Ovary (tissue), 9 donors: ENCODE results near the gene C4BPB. TPM values are rescaled to one million over a fixed set of nuclear protein-coding genes. Genes with fewer than 3 reads are reported as not detected.

Experiments used
- DNase-seq, 5 donors: peaks; one replicate each; pipeline ENCODE4 v3.0.0-alpha.2; 2019 to 2020
- H3K27ac ChIP-seq, 2 donors: fragments of 200-600 bp; one replicate each; pipeline versions ENCODE4 v1.5.1 to v1.8.0; 2019 to 2022
- H3K27me3 ChIP-seq: fragments of 200-600 bp; one replicate; pipeline ENCODE4 v1.8.0; 2022
- H3K36me3 ChIP-seq: fragments of 200-600 bp; sonication (generic); one replicate; pipeline ENCODE4 v1.5.1; 2019
- H3K4me1 ChIP-seq: one replicate; pipeline ENCODE4 v1.8.1; 2013; ENCODE audit warnings: mild to moderate bottlenecking, moderate library complexity; ENCODE audit not compliant: insufficient read depth
- H3K4me3 ChIP-seq: fragments of 200-600 bp; sonication (generic); one replicate; pipeline ENCODE4 v1.5.1; 2017
- H3K9me3 ChIP-seq, 2 donors: fragments of 200-600 bp in 1 of 2; sonication (generic) in 1 of 2; one replicate each; pipeline versions ENCODE4 v1.5.1 to v1.8.1; 2013 to 2019; ENCODE audit warnings: mild to moderate bottlenecking in 1 of 2, moderate library complexity in 1 of 2
- EP300 ChIP-seq: sonication (generic); formaldehyde crosslinking; IDR thresholded peaks from one replicate; pipeline ENCODE4 v1.6.1; 2017; ENCODE audit warnings: antibody characterized with exemption
- POLR2A ChIP-seq: fragments of 450-650 bp; IDR thresholded peaks from one replicate; pipeline ENCODE4 v1.6.1; 2017; ENCODE audit warnings: antibody characterized with exemption, mild to moderate bottlenecking, moderate library complexity
- WGBS, 3 donors: extraction: QIAGEN DNeasy Blood & Tissue Kit in 1 of 3; methylation state at CpG; one replicate each; pipeline versions ENCODE4 v1.1.5 to v1.1.7; 2013 to 2017; 5-methylcytosine and 5-hydroxymethylcytosine counted together
- intact Hi-C, 4 donors: fragments of 100-400 bp; cut with DNase I; formaldehyde crosslinking; loops; one replicate each; pipeline versions ENCODE4 v1.11.0 to v1.15.1; 2022 to 2023
- polyA plus RNA-seq, 2 donors: library from polyadenylated mRNA; stranded (reverse); fragments of 200-250 nt in 1 of 2; fragments of 350-450 nt in 1 of 2; fragmentation: Illumina TruSeq in 1 of 2; extraction: RNeasy Lipid Tissue Mini Kit (QIAGEN cat#74804) in 1 of 2; gene quantifications; one replicate each; pipeline ENCODE4 v1.2.3, GENCODE V29; 2013 to 2014
- total RNA-seq, 7 donors: library from RNA; depleted of rRNA in 2 of 7; stranded (reverse); fragments of >200 nt in 2 of 7; fragmentation: NEBNext Ultra II Directional in 3 of 7; extraction: Animal tissue kit (Norgen Biotek cat#: 25700) in 3 of 7; gene quantifications; one replicate each; pipeline versions ENCODE4 v1.1.0 to v1.2.4, GENCODE V29; 2016 to 2023
- TF ChIP-seq, protein P1 (sequence below), 3 donors: fragments of 450-650 bp in 2 of 3; fragments of 200-600 bp in 1 of 3; IDR thresholded peaks; one replicate each; pipeline versions ENCODE4 v1.5.1 to v1.8.0; 2016 to 2022; ENCODE audit warnings: antibody characterized with exemption in 3 of 3, mild to moderate bottlenecking in 1 of 3
- donor health status: DM: no; HTN: no; CAD: no; lungs with moderate emphysema.
- donor health status: DM: no; HTN: no; CAD: no.
- donor health status: Bipolar disorder and iron deficiency.
- donor health status: DM: yes; HTN: yes; CAD: no.
- donor health status: DM: no; HTN: no; CAD: no.
- donor health status: DM: yes; HTN: yes; CAD: no.

The C4BPB gene
- total and polyA plus RNA-seq, 9 donors: 2.5 to 88.5 (median 20.3) TPM

DNA sequence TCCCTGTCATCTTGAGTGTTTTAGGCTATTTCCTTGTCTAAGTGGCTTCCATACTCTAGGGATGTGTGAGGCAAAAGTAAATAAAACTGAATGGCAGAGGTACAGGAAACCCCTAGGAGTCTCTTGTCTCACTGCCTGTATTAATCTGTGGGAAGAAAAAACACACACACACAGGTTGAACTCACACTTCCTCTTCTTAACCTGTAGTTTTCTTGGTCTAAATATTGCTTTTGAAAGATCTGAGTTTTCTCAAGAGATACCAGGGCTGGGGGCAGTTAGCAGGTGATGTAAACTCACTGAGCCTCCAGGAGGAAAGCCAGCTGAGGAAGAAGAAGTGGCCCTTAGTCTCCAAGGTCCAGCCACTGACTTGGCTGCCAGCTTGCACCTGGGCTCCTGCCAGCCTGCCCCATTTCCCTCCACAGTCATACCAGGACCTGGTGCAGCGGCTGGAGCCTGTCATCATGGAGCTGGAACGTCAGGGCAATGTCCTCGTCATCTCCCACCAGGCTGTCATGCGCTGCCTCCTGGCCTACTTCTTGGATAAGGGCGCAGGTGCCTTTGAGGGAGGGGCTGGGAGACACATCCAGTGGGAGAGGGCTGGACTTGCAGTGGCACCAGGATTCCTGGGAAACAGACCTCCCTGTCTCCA is 18.7 kb upstream of the C4BPB start:
- H3K4me3 ChIP-seq: no peak overlapping the region
- H3K36me3 ChIP-seq: no peaks in the 10 kb centered on the region
- intact Hi-C loops: loop anchor here in 2 of 4 donors (10.0 kb wide), 2 partner anchors 155 to 335 kb away; no protein-coding TSS in a partner anchor
- TF ChIP-seq EP300: no peak
- TF ChIP-seq, protein P1, sequence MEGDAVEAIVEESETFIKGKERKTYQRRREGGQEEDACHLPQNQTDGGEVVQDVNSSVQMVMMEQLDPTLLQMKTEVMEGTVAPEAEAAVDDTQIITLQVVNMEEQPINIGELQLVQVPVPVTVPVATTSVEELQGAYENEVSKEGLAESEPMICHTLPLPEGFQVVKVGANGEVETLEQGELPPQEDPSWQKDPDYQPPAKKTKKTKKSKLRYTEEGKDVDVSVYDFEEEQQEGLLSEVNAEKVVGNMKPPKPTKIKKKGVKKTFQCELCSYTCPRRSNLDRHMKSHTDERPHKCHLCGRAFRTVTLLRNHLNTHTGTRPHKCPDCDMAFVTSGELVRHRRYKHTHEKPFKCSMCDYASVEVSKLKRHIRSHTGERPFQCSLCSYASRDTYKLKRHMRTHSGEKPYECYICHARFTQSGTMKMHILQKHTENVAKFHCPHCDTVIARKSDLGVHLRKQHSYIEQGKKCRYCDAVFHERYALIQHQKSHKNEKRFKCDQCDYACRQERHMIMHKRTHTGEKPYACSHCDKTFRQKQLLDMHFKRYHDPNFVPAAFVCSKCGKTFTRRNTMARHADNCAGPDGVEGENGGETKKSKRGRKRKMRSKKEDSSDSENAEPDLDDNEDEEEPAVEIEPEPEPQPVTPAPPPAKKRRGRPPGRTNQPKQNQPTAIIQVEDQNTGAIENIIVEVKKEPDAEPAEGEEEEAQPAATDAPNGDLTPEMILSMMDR (IDR thresholded peaks at IDR 0.05): no peak
- no peak for TF ChIP-seq POLR2A
- no peaks in the 10 kb centered on the region for H3K4me1 ChIP-seq
- DNase-seq: no peak
- WGBS, 3 donors: 94 to 98% (median 96%) methylated on average over 5 of the region's 5 CpGs
- no peaks in the 10 kb centered on the region for H3K9me3 ChIP-seq
- H3K27ac ChIP-seq: no peak overlapping the region
- no peaks in the 10 kb centered on the region for H3K27me3 ChIP-seq

DNA sequence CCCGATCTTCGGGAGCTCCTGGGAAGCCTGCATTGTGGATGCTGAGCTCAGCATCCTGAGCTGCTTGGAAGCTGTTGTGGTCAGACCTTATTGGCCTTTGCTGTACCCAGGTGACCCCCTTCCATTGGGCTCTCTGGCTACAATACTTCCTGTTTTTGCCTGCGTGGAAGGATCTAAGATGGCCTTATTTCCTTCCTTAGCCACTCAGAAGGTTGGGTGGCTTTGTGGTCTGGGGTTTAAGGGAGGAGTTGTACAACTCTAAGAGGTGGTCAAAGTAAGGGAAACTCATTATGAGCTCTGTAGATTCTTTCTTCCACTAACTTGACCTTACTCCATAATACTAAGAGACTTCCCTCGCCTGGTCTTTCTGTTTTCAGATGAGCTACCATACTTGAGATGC is 17.8 kb upstream of the C4BPB start:
- no peaks in the 10 kb centered on the region for H3K36me3 ChIP-seq
- H3K9me3 ChIP-seq: no peaks in the 10 kb centered on the region
- intact Hi-C loops: loop anchor here in 2 of 4 donors (10.0 kb wide), 2 partner anchors 156 to 334 kb away; no protein-coding TSS in a partner anchor
- TF ChIP-seq POLR2A: no peak
- TF ChIP-seq, protein P1 (IDR thresholded peaks at IDR 0.05): no peak
- TF ChIP-seq EP300: no peak
- H3K27ac ChIP-seq: no peak overlapping the region
- H3K27me3 ChIP-seq: no peaks in the 10 kb centered on the region
- H3K4me3 ChIP-seq: no peak overlapping the region
- no peak for DNase-seq
- no peaks in the 10 kb centered on the region for H3K4me1 ChIP-seq
- 89 to 94% (median 92%) methylated on average over 4 of the region's 4 CpGs for WGBS, 3 donors

DNA sequence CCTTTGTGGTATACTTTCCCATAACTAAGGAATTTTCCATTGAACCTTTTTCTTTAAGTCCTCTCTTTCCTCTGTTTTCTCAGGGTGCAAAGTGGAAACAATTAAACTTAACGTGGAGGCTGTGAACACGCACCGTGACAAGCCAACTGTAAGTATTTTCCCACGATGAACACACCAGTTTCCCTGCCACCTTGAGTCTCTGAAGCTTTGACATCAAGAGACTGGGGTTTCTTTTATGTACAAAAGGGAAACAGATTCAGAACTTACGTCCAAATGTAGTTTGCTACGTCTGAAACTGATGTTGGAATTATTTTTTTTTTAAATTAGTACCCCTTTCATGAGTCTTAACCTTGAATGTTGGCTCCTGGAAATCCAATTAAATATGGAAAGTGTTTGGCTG is 17.2 kb upstream of the C4BPB start:
- no peak overlapping the region for H3K27ac ChIP-seq
- no peaks in the 10 kb centered on the region for H3K36me3 ChIP-seq
- H3K9me3 ChIP-seq: no peaks in the 10 kb centered on the region
- WGBS, 3 donors: 90 to 93% (median 93%) methylated on average over 6 of the region's 6 CpGs
- intact Hi-C loops: loop anchor here in 2 of 4 donors (10.0 kb wide), 2 partner anchors 157 to 333 kb away; no protein-coding TSS in a partner anchor
- DNase-seq: no peak
- H3K27me3 ChIP-seq: no peaks in the 10 kb centered on the region
- no peak overlapping the region for H3K4me3 ChIP-seq
- TF ChIP-seq POLR2A (no peak), EP300 (no peak)
- TF ChIP-seq, protein P1 (IDR thresholded peaks at IDR 0.05): no peak
- no peaks in the 10 kb centered on the region for H3K4me1 ChIP-seq

DNA sequence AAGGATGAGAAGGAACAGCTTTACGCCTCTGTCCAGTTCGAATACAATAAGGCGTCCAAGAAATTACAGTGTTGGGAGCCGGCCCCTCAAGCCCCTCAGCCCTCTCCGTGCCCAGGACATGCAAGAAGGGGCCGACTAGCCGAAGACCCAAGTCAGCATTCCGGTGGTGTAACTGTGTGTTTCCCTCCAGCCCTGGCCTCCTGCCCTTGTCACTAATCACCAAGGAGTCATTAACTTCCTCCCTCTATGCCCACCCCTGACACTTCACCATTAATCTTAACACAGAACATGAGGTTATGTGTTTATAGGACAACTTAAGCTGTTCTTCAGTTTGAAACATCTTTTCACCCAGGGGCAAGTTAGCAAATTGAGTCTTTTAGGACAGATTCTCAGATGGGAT is 16.4 kb upstream of the C4BPB start:
- intact Hi-C loops: loop anchor here in 2 of 4 donors (10.0 kb wide), 2 partner anchors 157 to 333 kb away; no protein-coding TSS in a partner anchor
- H3K36me3 ChIP-seq: no peaks in the 10 kb centered on the region
- H3K27me3 ChIP-seq: no peaks in the 10 kb centered on the region

More for the DNA sequence above, 16.4 kb upstream of the C4BPB start:
- H3K4me3 ChIP-seq: no peak overlapping the region
- 77 to 80% (median 78%) methylated on average over 8 of the region's 8 CpGs for WGBS, 3 donors
- no peaks in the 10 kb centered on the region for H3K4me1 ChIP-seq
- no peak for DNase-seq
- TF ChIP-seq POLR2A (no peak), EP300 (no peak)
- TF ChIP-seq, protein P1 (IDR thresholded peaks at IDR 0.05): no peak
- no peak overlapping the region for H3K27ac ChIP-seq
- no peaks in the 10 kb centered on the region for H3K9me3 ChIP-seq
